H9 (cell line): Measurements from ENCODE around the gene PRDM2. TPM values are rescaled to one million over a fixed set of nuclear protein-coding genes. Genes with fewer than 3 reads are reported as not detected.

Source experiments
- DNase-seq: peaks from one replicate; pipeline ENCODE4 v3.0.0-alpha.2; 2017
- H2AFZ ChIP-seq: one replicate; pipeline ENCODE4 v1.6.1; 2013; ENCODE audit warnings: mild to moderate bottlenecking, low read length, control low read depth, moderate library complexity
- H2AK5ac ChIP-seq: 2 replicates; pipeline ENCODE4 v1.6.1; 2013; ENCODE audit warnings: low read length, control low read depth, mixed read lengths; ENCODE audit not compliant: insufficient read length
- H2BK120ac ChIP-seq: one replicate; pipeline ENCODE4 v1.6.1; 2013; ENCODE audit warnings: low read depth, mild to moderate bottlenecking, low read length, control low read depth, inconsistent platforms; ENCODE audit not compliant: poor library complexity, severe bottlenecking
- H2BK12ac ChIP-seq: 2 replicates; pipeline ENCODE4 v1.6.1; 2013; ENCODE audit warnings: low read length, control low read depth, mixed read lengths, low read depth; ENCODE audit not compliant: insufficient read length
- H2BK15ac ChIP-seq: 2 replicates; pipeline ENCODE4 v1.6.1; 2013; ENCODE audit warnings: low read depth, low read length, control low read depth
- H2BK20ac ChIP-seq: one replicate; pipeline ENCODE4 v1.6.1; 2013; ENCODE audit warnings: low read depth, mild to moderate bottlenecking, low read length, control low read depth, inconsistent platforms; ENCODE audit not compliant: poor library complexity, severe bottlenecking
- H2BK5ac ChIP-seq: 2 replicates; pipeline ENCODE4 v1.6.1; 2013; ENCODE audit warnings: low read length, control low read depth, mixed read lengths; ENCODE audit not compliant: insufficient read length
- H3K14ac ChIP-seq: 2 replicates; pipeline ENCODE4 v1.6.1; 2013; ENCODE audit warnings: low read length, control low read depth; ENCODE audit not compliant: insufficient read depth
- H3K18ac ChIP-seq: 2 replicates; pipeline ENCODE4 v1.6.1; 2013; ENCODE audit warnings: low read depth, mild to moderate bottlenecking, mixed read lengths, low read length, control low read depth; ENCODE audit not compliant: insufficient read length
- H3K23ac ChIP-seq: 2 replicates; pipeline ENCODE4 v1.6.1; 2013; ENCODE audit warnings: low read length, control low read depth, mixed read lengths, low read depth; ENCODE audit not compliant: insufficient read length
- H3K23me2 ChIP-seq: 2 replicates; pipeline ENCODE4 v1.6.1; 2013; ENCODE audit warnings: low read depth, mild to moderate bottlenecking, mixed read lengths, low read length, control low read depth; ENCODE audit not compliant: insufficient read length, poor library complexity, severe bottlenecking
- H3K27ac ChIP-seq: 2 replicates; pipeline ENCODE4 v1.5.1; 2013; ENCODE audit warnings: low read length, control low read depth, mixed read lengths, low read depth; ENCODE audit not compliant: insufficient read length
- H3K27me3 ChIP-seq: 2 replicates; pipeline ENCODE4 v1.6.1; 2013; ENCODE audit warnings: low read length, control low read depth, inconsistent platforms; ENCODE audit not compliant: insufficient read depth
- H3K4ac ChIP-seq: 2 replicates; pipeline ENCODE4 v1.6.1; 2013; ENCODE audit warnings: low read depth, mild to moderate bottlenecking, control low read depth, inconsistent platforms, low read length, moderate library complexity
- H3K4me1 ChIP-seq: 2 replicates; pipeline ENCODE4 v1.6.1; 2013; ENCODE audit warnings: low read length, control low read depth, inconsistent platforms; ENCODE audit not compliant: insufficient read depth
- H3K4me2 ChIP-seq: 2 replicates; pipeline ENCODE4 v1.6.1; 2013; ENCODE audit warnings: low read length, control low read depth, mixed read lengths; ENCODE audit not compliant: insufficient read length, insufficient read depth
- H3K56ac ChIP-seq: 2 replicates; pipeline ENCODE4 v1.6.1; 2013; ENCODE audit warnings: low read depth, mild to moderate bottlenecking, mixed read lengths, low read length, control low read depth; ENCODE audit not compliant: insufficient read length
- H3K79me1 ChIP-seq: 2 replicates; pipeline ENCODE4 v1.6.1; 2013; ENCODE audit warnings: low read depth, mild to moderate bottlenecking, moderate library complexity, low read length, control low read depth, inconsistent platforms; ENCODE audit not compliant: insufficient read depth, poor library complexity, severe bottlenecking
- H3K79me2 ChIP-seq: 2 replicates; pipeline ENCODE4 v1.6.1; 2013; ENCODE audit warnings: low read length, control low read depth, inconsistent platforms; ENCODE audit not compliant: insufficient read depth
- H3K9ac ChIP-seq: 2 replicates; pipeline ENCODE4 v1.6.1; 2013; ENCODE audit warnings: low read length, control low read depth, mixed read lengths; ENCODE audit not compliant: insufficient read length; ENCODE audit errors: extremely low read depth
- H3K9me3 ChIP-seq: one replicate; pipeline ENCODE4 v1.6.1; 2013; ENCODE audit warnings: low read depth, low read length, inconsistent platforms; ENCODE audit not compliant: control insufficient read depth
- H3T11ph ChIP-seq: one replicate; pipeline ENCODE4 v1.6.1; 2013; ENCODE audit warnings: mild to moderate bottlenecking, low read length, control low read depth, inconsistent platforms
- H4K20me1 ChIP-seq: one replicate; pipeline ENCODE4 v1.6.1; 2013; ENCODE audit not compliant: control insufficient read depth, insufficient read length, insufficient read depth
- H4K5ac ChIP-seq: 2 replicates; pipeline ENCODE4 v1.6.1; 2013; ENCODE audit warnings: low read depth, mild to moderate bottlenecking, mixed read lengths, low read length, control low read depth; ENCODE audit not compliant: insufficient read length
- H4K8ac ChIP-seq: replicated peaks from 2 replicates; pipeline ENCODE4 v1.6.1; 2013; ENCODE audit warnings: low read length, control low read depth, mixed read lengths, low read depth; ENCODE audit not compliant: insufficient read length
- H4K91ac ChIP-seq: 2 replicates; pipeline ENCODE4 v1.6.1; 2013; ENCODE audit warnings: low read depth, mild to moderate bottlenecking, moderate library complexity, mixed read lengths, low read length, control low read depth; ENCODE audit not compliant: insufficient read length
- H3K27ac Mint-ChIP-seq, 3 experiments: 2 replicates in 2 of 3; 3 replicates in 1 of 3; pipeline ENCODE4 v1.8.0; 2020 to 2021; ENCODE audit warnings: mixed read lengths in 3 of 3, mild to moderate bottlenecking in 1 of 3, moderate library complexity in 1 of 3
- H3K27me3 Mint-ChIP-seq: 2 replicates; pipeline ENCODE4 v1.8.0; 2021; ENCODE audit warnings: low read depth, mild to moderate bottlenecking, moderate library complexity, mixed read lengths
- H3K36me3 Mint-ChIP-seq, 3 experiments: 2 replicates in 2 of 3; 3 replicates in 1 of 3; pipeline ENCODE4 v1.8.0; 2020 to 2021; ENCODE audit warnings: low read depth in 3 of 3, mixed read lengths in 3 of 3; ENCODE audit not compliant: insufficient read depth in 1 of 3
- H3K4me1 Mint-ChIP-seq, 2 experiments: 2 replicates each; pipeline ENCODE4 v1.8.0; 2020; ENCODE audit warnings: mixed read lengths in 2 of 2
- H3K4me3 Mint-ChIP-seq, 2 experiments: 2 replicates in 1 of 2; 3 replicates in 1 of 2; pipeline ENCODE4 v1.8.0; 2020 to 2021; ENCODE audit warnings: mild to moderate bottlenecking in 2 of 2, mixed read lengths in 2 of 2, moderate library complexity in 1 of 2
- H3K9me3 Mint-ChIP-seq, 2 experiments: 2 replicates in 1 of 2; 3 replicates in 1 of 2; pipeline ENCODE4 v1.8.0; 2020; ENCODE audit warnings: mild to moderate bottlenecking in 2 of 2, mixed read lengths in 2 of 2, moderate library complexity in 1 of 2
- WGBS: extraction: QIAGEN DNeasy Blood & Tissue Kit; methylation state at CpG from one replicate; pipeline ENCODE4 v1.1.7; 2013; ENCODE audit warnings: missing lambda C conversion rate, low lambda C conversion rate, mixed read lengths; ENCODE audit not compliant: insufficient read length; ENCODE audit errors: extremely low coverage; 5-methylcytosine and 5-hydroxymethylcytosine counted together
- total RNA-seq: library from RNA; stranded (reverse); gene quantifications from 2 replicates; pipeline ENCODE4 v1.2.1, GENCODE V29; 2021
- TF ChIP-seq, protein P1 (sequence below): fragments of 200-600 bp; sonication (generic); conservative IDR thresholded peaks from 3 replicates; pipeline ENCODE4 v1.8.0; 2021; ENCODE audit warnings: antibody characterized with exemption, mild to moderate bottlenecking

PRDM2 gene
- total RNA-seq, 1 experiment from 2014 or later, result 24.5 TPM

GRCh38 chr1:13842497-13842896 is 142.5 kb downstream of the PRDM2 start:
- no peak overlapping the region for H3K18ac ChIP-seq
- H3K23ac ChIP-seq, result no peak overlapping the region
- no peak overlapping the region for H3K4me2 ChIP-seq
- no peak overlapping the region for H3K4me3 Mint-ChIP-seq
- no peak overlapping the region for H3K56ac ChIP-seq
- no peak overlapping the region for H4K91ac ChIP-seq
- no peak overlapping the region for H3K14ac ChIP-seq
- H2AFZ ChIP-seq, result no peak overlapping the region
- H3K79me1 ChIP-seq, result no peaks in the 10 kb centered on the region
- H4K8ac ChIP-seq, result no peak overlapping the region
- H2BK15ac ChIP-seq, result no peak overlapping the region
- H3K23me2 ChIP-seq, result no peaks in the 10 kb centered on the region
- TF ChIP-seq, protein P1, sequence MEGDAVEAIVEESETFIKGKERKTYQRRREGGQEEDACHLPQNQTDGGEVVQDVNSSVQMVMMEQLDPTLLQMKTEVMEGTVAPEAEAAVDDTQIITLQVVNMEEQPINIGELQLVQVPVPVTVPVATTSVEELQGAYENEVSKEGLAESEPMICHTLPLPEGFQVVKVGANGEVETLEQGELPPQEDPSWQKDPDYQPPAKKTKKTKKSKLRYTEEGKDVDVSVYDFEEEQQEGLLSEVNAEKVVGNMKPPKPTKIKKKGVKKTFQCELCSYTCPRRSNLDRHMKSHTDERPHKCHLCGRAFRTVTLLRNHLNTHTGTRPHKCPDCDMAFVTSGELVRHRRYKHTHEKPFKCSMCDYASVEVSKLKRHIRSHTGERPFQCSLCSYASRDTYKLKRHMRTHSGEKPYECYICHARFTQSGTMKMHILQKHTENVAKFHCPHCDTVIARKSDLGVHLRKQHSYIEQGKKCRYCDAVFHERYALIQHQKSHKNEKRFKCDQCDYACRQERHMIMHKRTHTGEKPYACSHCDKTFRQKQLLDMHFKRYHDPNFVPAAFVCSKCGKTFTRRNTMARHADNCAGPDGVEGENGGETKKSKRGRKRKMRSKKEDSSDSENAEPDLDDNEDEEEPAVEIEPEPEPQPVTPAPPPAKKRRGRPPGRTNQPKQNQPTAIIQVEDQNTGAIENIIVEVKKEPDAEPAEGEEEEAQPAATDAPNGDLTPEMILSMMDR, result no peak
- H2BK20ac ChIP-seq, result no peak overlapping the region
- no peak for DNase-seq
- no CpG with 5 or more reads among the region's 2 CpGs for WGBS
- no peaks in the 10 kb centered on the region for H3K79me2 ChIP-seq
- H3K4ac ChIP-seq, result no peak overlapping the region
- H2BK120ac ChIP-seq, result no peak overlapping the region
- no peak overlapping the region for H3K9ac ChIP-seq
- H3K27ac ChIP-seq, result no peak overlapping the region
- H2BK12ac ChIP-seq, result no peak overlapping the region
- no peak overlapping the region for H4K5ac ChIP-seq
- H3K27me3 Mint-ChIP-seq, result peaks cover 45% of the 10 kb centered on the region
- H2BK5ac ChIP-seq, result no peak overlapping the region
- H4K20me1 ChIP-seq, result no peaks in the 10 kb centered on the region
- H2AK5ac ChIP-seq, result no peak overlapping the region
- no peak overlapping the region for H3T11ph ChIP-seq
- peaks cover 10 to 11% of the 10 kb centered on the region in 2 experiments for H3K4me1 Mint-ChIP-seq
- H3K9me3 Mint-ChIP-seq, result peaks cover 0 to 12% of the 10 kb centered on the region in 2 experiments; a peak in 2 of 5 replicates
- H3K27me3 ChIP-seq, result peaks cover 3% of the 10 kb centered on the region; the same call in 1 of the 2 replicates
- no peaks in the 10 kb centered on the region for H3K36me3 Mint-ChIP-seq
- no peak overlapping the region for H3K27ac Mint-ChIP-seq
- no peaks in the 10 kb centered on the region for H3K4me1 ChIP-seq
- no peaks in the 10 kb centered on the region for H3K9me3 ChIP-seq
